GM19023 (cell line): ENCODE measurements around the gene MED27.

Experiments
- ATAC-seq: cut with Tn5 transposase; IDR thresholded peaks from one replicate; pipeline ENCODE4 v1.9.1; 2021; ENCODE audit warnings: mild to moderate bottlenecking, moderate library complexity; ENCODE audit not compliant: unreplicated experiment

The MED27 gene

GRCh38 chr9:131867611-131868192 lies 212.0 kb downstream of the MED27 start:
- ATAC-seq, result no peak

- ATAC-seq, result no peak
Measured at GRCh38 chr9:131865446-131866195, 214.0 kb downstream of the MED27 start.

GRCh38 chr9:131864531-131864930 lies 215.1 kb downstream of the MED27 start:
- no peak for ATAC-seq

- no peak for ATAC-seq
Measured at GRCh38 chr9:131863306-131863896, 216.3 kb downstream of the MED27 start.

GRCh38 chr9:131862261-131862660 lies 217.4 kb downstream of the MED27 start:
- ATAC-seq, result no peak

GRCh38 chr9:131860430-131860829 lies 219.2 kb downstream of the MED27 start:
- ATAC-seq, result no peak

- ATAC-seq, result no peak
Measured at GRCh38 chr9:131858147-131858546, 221.5 kb downstream of the MED27 start.

- ATAC-seq, result no peak
Measured at GRCh38 chr9:131856105-131856504, 223.6 kb downstream of the MED27 start.

GRCh38 chr9:131854896-131855613 lies 224.6 kb downstream of the MED27 start:
- no peak for ATAC-seq

GRCh38 chr9:131854334-131854733 lies 225.3 kb downstream of the MED27 start:
- ATAC-seq, result no peak

- ATAC-seq, result no peak
Measured at GRCh38 chr9:131853434-131853833, 226.2 kb downstream of the MED27 start.

- ATAC-seq, result no peak
Measured at GRCh38 chr9:131851414-131851813, 228.3 kb downstream of the MED27 start.

GRCh38 chr9:131849391-131849790 lies 230.3 kb downstream of the MED27 start:
- no peak for ATAC-seq

- no peak for ATAC-seq
Measured at GRCh38 chr9:131848570-131849160, 231.0 kb downstream of the MED27 start.

- ATAC-seq, result no peak
Measured at GRCh38 chr9:131847665-131848354, 231.9 kb downstream of the MED27 start.

GRCh38 chr9:131845305-131846298 lies 234.1 kb downstream of the MED27 start:
- ATAC-seq, result no peak

GRCh38 chr9:131844745-131845118 lies 234.9 kb downstream of the MED27 start:
- ATAC-seq, result no peak

- no peak for ATAC-seq
Measured at GRCh38 chr9:131843989-131844744, 235.5 kb downstream of the MED27 start.
